GM23248 (cell line): ENCODE data around the gene IQSEC1.

Experiments
- EZH2 ChIP-seq: fragments of 200-600 bp; sonication (generic); IDR thresholded peaks from 2 replicates; pipeline ENCODE4 v1.6.1; 2018; ENCODE audit warnings: antibody characterized with exemption, mild to moderate bottlenecking; ENCODE audit not compliant: insufficient read depth, poor library complexity, severe bottlenecking
- EZH2phosphoT487 ChIP-seq: fragments of 200-600 bp; sonication (generic); IDR thresholded peaks from 2 replicates; pipeline ENCODE4 v1.6.1; 2018; ENCODE audit warnings: antibody characterized with exemption, moderate library complexity, mild to moderate bottlenecking, low read depth; ENCODE audit not compliant: insufficient read depth

GRCh38 chr3:12977117-12977808 lies 96.0 kb downstream of the IQSEC1 start:
- TF ChIP-seq EZH2phosphoT487 (no peak), EZH2 (no peak)
